GM18511 (cell line): ENCODE measurements around the gene GCA.

Source experiments
- ATAC-seq: cut with Tn5 transposase; IDR thresholded peaks from one replicate; pipeline ENCODE4 v1.9.1; 2021; ENCODE audit warnings: mild to moderate bottlenecking, moderate library complexity; ENCODE audit not compliant: unreplicated experiment

GCA gene

DNA sequence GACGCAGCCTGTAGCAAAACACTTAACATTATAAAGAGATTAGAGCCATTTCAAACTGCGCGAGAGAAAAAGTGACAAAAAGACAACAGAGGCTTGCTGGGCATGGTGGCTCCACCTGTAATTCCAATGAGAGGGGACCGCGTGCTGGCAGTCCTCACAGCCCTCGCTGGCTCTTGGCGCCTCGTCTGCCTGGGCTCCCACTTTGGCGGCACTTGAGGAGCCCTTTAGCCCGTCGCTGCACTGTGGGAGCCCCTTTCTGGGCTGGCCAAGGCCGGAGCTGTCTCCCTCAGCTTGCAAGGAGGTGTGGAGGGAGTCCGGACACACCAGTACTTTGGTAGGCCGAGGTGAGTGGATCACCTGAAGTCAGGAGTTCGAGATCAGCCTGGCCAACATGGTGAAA, 16.1 kb upstream of the GCA start:
- ATAC-seq = peak; percentile 1

DNA sequence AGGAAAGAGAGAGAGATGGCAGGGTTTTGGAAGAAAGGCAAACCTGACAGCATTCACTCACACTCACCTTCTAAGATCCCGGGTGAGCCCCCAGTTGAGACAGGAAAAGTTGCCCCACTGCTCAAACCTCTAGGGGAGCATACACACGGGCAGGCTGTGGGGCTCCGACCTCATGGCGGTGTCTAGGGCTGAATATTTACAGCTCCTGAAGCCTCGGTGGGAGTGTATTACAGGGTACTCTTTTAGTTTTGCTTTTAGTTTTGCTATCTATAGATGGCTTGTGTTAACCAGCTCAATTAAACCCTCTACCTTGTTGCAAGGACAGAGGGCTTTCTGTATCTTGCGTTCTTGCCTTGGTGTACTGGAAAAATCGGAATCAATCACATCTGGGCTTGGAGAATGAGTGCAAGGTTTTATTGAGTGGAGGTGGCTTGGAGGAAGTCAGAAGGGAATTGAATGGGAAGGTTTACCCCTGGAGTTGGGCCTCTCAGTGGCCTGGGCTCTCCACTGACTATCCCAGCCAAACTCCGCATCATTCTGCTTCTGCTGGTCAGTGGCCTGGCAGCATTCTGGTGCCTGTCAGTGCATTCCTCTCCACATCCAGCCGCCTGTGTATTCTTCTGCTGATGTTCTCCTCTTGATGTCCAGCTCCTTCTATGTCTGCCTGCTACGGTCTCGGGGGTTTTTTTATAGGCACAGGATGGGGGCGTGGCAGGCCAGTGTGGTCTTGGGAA, 15.3 kb upstream of the GCA start:
- peak; percentile 93 for ATAC-seq

DNA sequence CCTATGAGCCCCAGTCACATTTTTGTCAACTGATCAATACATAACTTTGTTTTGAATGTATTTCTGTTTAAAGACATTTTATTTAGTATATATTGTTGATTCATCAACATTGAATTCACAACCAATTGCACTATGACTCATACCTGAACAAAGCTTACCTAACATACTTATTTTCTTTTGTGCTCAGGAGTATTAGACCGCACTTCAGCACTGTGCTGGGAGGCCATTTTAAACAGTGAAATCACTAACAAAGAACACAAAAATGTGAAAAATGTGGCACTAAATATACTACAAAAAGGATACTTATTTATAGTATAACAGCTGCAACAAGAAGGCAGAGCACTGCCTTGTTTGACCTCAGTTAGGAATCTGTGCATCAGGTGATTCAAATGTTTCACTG, 13.1 kb upstream of the GCA start:
- ATAC-seq = no peak

DNA sequence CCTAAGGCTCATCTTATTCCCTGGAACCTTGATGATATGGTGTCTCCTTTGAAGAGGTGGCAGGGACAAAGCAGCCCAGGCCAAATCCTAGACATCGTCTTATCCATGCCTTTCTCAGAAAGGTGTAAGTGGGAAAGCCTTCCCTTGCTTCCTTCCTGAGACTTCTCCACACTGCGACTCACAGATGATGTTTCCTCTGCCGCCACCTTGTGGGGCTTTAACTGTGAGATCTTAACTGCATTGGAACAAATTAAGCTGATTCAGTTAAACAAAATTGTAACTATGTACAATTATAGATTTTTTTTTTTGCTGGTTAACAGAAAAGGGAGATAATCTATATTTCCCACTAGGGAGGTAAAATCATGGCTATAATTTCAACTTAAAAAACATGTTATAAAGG, 10.0 kb upstream of the GCA start:
- peak; percentile 66 for ATAC-seq

- no peak for ATAC-seq
Measured at GRCh38 chr2:162337868-162338267, 6.1 kb upstream of the GCA start.

GRCh38 chr2:162340822-162341221, 3.1 kb upstream of the GCA start:
- ATAC-seq = no peak

DNA sequence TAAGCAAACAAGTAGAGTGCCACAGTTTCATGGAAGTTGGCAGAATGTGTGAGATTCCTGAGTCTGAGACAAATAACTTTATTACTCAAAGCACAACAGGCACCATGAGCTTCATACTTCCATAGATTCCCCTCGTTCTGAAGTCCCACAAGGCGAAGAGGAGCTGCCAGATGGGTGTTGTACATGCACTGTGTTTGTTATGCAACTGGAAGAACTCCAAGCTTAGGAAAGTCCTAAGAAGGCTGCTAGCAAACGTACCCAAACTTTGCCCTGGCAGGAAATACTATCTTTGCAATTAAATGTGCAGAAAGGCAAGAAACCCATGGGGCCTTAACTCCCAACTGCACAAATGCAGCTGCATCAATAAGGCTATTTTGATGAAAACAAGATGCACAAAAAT, 1.6 kb upstream of the GCA start:
- ATAC-seq = no peak

- no peak for ATAC-seq
Measured at GRCh38 chr2:162342841-162343240, 1.1 kb upstream of the GCA start.

DNA sequence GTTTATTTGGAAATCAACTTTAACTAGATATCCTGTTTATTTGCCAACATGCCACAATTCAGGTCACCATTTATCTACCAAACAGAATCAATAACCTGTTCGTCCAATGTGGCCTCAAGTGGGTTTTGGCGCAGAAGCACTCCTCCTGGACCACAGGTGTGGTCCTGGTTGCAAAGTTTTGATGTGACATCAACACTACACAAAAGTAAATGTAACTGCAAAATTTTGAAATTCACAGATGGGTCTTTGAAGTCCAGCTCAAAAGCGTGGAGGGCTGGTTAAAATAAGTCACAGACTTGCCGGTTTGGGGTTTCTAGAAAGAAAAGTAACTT, 474 bp upstream of the GCA start:
- peak; percentile 1 for ATAC-seq

- no peak for ATAC-seq
Measured at GRCh38 chr2:162344617-162344950, 652 bp downstream of the GCA start.

DNA sequence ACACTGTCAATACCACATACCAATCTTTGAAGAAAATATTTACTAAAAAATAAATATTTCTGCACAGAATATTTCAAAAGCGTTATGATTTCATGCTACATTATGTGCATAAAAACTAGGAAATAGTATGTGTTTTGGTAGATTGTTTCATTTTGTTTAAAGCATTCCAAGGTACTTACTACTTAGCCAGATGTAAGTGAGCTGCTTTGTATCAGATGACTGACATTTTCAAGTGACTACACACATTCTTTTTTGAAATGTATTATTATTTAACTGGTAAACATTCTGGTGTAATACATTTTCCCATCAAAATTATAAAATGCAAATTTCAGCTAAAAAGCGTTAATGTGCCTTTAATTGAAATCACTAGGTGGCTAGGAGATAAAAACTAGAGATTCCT, 21.5 kb downstream of the GCA start:
- ATAC-seq = no peak

DNA sequence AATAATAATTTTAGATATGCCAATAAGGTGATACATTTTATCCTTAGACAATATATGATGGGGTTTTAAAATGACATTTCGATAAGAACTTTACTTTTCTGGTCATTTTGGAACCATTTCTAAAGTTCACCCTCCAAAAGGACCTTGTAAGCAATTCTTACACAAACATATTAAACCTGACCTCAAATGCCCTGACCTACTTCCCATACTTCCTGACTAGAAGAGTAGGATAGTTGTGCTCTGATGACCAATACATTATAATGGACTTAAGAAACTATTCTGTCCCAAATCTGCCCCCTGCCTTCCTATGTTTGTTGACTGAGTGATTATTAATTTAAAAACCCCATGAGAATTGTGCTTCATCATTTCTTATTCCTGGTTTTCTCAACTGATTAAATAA, 24.6 kb downstream of the GCA start:
- no peak for ATAC-seq

- ATAC-seq = no peak
Measured at GRCh38 chr2:162369551-162369950, 25.6 kb downstream of the GCA start.

DNA sequence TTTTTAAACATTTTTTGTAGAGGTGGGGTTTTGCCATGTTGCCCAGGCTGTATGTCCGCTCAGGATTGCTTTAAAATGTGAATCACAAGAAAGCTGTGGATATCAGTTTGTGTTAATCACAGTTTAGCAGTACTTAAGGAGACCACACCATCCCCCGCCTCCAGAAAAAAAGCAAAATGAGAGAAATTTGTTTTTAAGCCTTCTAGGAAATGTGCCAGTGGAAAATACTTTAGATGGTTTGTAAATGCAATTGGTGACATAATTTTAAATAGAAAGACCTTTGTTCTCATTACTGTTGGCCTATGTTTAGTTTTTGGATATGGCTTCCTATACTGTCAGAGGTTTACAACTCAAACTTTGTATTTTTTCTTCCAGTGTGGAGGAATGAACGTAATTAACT, 27.0 kb downstream of the GCA start:
- no peak for ATAC-seq

GRCh38 chr2:162372818-162373217, 28.9 kb downstream of the GCA start:
- ATAC-seq = no peak

DNA sequence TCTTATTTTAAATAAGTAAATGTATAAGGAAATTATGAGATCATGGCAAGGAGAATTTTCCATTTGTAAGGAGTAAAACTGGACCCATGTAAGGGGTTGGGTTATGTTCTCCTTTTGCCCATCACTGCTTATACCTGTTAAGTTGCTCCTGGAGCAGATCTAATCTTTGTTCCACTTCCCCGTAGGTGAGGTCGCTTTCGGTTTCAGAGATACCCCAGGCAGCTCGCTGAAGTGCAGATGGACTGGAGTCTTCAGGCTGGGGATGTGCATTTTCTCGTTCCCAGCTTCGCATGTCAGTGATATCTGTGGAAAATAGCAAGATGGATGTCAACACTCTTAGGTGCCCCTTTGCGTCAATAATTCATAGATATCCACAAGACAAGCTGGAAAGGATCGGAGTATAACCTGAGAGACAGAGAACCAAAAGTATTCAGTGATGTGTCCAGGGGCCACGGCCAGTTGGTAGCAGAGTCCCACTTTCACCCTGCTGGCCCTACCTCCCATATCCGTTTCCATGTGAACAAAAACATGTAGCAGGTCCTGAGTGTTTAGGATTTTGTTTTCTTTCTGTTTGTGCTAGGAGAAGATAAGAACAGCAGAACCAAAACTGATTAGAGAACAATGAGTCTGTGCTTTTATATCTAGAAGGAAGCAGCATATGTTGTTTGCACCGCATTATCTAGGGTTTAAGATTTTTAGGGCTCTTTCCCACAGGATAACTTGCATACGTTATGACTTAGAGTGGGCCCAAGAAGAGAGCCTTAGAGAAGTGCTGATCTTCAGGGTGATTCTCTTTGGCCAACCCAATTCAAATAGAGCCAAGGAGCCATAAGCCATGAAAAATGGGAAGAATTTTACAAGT, 36.0 kb downstream of the GCA start:
- peak; percentile 47 for ATAC-seq

GRCh38 chr2:162381851-162382250, 37.9 kb downstream of the GCA start:
- ATAC-seq = no peak

GRCh38 chr2:162382278-162382677, 38.3 kb downstream of the GCA start:
- ATAC-seq = no peak

DNA sequence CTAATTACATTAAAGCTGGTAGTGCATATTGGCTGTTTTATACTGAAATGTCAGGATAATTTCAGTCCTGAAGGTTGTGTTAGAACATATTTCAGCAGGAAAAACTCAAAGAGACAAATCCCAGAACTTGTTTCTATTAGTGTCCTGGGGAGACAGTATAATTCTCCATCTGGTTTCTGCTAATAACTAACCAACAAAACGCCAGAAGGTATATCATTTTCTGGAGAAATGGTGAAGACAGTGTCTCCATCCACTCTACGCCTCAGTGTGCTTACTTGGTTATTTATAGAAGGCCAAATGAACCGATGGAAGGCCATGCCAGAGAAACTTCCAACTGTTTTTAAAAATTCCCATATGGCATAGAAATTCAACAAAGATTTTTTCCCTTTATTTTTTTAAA, 41.6 kb downstream of the GCA start:
- no peak for ATAC-seq

DNA sequence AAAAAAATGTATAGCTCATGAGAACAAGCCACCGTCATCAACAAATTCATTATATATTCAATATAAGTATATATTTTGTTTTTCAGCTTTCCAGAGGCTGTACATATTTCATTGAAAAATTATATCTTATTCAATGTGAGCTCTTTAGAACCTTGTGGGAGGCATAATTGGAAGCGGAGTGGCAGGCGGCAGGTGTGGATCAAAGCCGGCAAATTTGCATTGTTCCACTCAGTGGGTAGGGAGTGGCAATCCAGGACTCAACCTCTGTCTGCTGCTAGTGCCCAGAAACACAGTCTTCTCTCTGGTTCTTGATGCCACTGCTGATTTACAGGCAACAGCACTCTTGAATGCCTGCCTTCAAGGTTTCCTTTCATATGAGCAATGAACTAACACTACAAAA, 46.9 kb downstream of the GCA start:
- ATAC-seq = no peak

DNA sequence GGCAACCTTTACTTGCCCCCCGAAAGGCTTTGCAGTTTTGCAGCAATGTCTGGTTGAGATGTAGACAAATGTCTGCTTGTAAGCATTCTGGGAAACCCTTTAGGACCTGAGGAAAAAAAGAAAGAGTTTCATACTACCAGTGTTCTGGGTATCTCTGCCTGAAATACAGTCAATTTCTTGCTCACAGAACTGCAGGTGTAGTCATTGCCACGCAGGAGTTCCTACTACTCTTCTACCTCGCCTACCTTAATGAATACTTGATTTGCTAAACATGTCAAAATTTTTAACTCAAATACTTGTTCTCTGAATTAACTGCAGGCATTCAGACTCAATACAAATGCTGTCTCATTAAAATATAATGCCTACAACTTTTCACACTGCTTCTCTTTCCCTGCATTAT, 56.4 kb downstream of the GCA start:
- ATAC-seq = no peak

GRCh38 chr2:162401871-162402270, 57.9 kb downstream of the GCA start:
- ATAC-seq = no peak

GRCh38 chr2:162403884-162404283, 60.0 kb downstream of the GCA start:
- no peak for ATAC-seq
